NCI-H2081 treated with DMSO at 0.1 percent for 48 hours (cell line): ENCODE measurements around the gene THSD7A.
"Not testable (repeated sequence)": the region's sequence is repeated elsewhere in the genome, so short reads cannot be mapped to it uniquely, and the experiment has no call there.

ENCODE experiments used
- DNase-seq: peaks from one replicate; lab custom pipeline; 2025; lab: John Stamatoyannopoulos, UW

The THSD7A gene

DNA sequence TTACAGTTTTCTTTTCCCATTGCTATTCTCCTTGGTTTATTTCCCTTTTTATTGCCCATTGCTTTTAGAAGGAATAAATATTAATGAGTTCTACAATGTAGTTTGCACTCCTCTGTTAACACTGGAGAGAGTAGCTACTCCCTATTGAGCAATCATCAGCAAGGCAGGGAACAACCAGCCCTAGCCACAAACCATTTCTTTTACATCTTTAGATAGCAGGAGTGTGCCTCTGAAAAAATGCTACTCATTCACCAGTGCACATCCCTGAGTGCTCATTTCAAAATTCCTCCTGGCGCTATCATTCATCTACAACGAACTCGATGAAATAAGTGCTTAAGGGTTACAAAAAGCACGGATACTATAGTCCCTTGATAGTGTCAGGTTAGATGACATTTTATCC is 252.9 kb downstream of the THSD7A start:
- no peak for DNase-seq

DNA sequence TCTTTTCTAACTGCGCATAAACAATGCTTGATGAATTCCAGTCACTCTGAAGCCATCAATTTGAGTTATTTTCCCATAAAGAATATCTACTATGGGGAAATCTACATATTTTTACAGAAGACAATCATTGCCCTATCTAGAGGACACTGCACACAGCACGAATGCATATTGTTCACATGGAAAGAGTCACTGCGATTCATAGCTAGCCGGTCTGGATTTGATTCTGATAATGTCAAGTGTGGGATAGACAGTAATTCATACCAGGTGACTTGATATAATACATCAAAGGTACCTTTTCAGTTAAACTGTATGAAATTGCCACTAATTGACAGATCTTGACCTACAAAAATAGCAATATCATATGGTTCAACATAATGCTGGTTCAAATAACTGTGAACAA is 255.7 kb downstream of the THSD7A start:
- DNase-seq, result no peak

- no peak for DNase-seq
These were observed 258.8 kb downstream of the THSD7A start for GRCh38 chr7:11573128-11573750.

GRCh38 chr7:11570922-11571550 is 261.0 kb downstream of the THSD7A start:
- no peak for DNase-seq

DNA sequence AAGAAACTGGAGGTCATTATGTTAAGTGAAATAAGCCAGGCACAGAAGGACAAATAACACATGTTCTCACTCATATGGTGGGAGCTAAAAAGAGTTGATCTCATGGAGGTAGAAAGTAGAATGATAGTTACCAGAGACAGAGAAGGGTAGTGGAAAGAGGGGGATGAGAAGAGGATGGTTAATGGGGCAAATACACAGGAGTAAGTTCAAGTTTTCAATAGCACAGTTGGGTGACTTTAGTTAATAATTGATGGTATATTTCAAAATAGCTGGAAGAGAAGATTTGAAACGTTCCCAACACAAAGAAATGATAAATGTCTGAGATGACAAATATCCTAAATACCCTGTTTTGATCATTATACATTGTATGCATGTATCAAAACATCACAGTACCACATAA is 261.8 kb downstream of the THSD7A start:
- DNase-seq, result no peak

DNA sequence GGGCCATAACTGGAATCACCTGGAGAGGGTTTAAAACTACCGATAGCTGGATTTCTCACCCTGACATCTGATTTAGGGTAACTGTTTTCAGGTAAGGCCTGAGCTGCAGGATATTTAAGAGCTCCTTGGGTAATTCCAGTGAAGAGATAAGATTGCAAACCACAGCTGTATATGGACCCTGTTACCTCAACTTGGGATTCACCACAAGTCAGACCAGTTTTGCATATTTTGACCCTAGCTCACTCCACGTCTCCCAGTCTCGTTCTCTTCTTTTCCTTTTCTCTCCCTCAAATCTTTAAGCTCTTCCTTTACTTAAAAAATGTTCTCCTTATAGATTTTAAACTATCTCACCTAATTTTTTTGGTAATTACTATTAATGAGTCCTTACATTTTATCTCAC is 264.4 kb downstream of the THSD7A start:
- no peak for DNase-seq

DNA sequence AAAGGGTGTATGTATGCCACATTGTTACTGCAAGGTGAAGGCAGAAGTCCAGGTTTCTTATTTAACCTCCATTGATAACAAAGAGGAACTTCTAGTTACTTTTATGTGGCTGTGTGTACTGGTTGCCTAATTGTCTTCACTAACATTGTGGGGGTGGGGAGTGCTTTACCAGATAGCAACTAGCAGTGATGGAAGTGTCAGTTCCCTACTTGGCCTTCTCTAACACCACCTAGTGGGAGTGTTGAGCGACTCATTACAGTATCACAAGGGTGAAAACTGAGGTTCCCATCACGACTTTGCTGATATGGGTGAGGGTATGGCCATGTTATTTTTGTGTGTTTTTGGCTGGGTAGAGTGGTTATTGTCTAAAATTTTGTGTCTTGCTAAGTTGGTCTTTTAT is 274.4 kb downstream of the THSD7A start:
- no peak for DNase-seq

- DNase-seq, result no peak
These were observed 279.2 kb downstream of the THSD7A start for GRCh38 chr7:11552676-11553296.

DNA sequence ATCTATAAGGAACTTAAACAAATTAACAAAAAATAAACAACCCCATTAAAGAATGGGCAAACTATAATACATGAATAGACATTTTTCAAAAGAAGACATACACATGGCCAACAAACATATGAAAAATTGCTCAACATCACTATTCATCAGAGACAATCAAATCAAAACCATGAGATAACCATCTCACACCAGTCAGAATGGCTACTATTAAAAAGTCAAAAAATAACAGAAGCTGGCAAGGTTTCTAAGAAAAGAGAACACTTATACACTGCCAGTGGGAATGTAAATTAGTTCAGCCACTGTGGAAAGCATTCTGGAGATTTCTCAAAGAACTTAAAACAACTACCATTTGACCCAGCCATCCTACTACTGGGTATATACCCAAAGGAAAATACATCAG is 280.5 kb downstream of the THSD7A start:
- DNase-seq, result no peak

GRCh38 chr7:11548532-11548931 is 283.5 kb downstream of the THSD7A start:
- DNase-seq, result no peak

DNA sequence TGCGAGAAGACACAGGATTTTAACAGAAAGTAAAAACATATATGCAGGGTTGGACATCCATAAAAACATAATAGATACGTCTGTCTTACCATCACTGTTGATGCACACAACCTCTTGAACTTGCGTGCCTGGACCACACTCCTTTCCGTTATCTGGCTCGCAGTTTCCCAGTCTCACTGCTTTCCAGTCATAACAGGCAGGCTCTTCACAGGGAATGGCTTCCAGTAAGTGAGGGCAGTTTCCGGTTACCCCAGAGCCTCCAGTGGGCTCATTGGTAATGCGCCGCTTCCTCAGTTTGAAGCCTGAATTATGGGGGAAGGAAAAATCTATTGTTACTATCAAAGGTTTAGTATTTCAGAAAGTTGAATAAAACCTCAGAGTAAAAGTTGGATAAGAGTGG is 290.7 kb downstream of the THSD7A start:
- DNase-seq, result no peak

DNA sequence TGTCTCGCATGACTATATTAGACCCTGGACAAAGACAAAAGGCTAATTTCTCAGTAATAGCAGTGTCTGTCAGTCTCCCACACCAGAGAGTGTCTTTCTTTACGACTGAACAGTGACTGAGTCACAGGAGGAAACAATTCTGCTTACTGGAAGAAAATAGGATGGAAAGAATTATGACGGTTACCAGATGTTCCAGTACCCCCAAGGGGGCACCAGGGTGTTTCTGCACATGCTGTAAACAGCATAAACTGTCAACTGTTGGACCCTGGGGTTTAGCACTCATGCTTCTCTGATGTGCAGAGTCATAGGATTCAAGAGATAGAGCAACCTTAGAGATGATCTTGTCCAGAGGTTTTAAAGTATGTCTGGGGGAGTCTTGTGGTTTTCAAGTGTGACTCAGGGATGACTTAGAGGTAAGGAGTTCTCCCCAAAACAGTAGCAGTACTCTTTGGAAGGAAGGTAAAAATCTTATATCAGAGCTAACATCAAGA is 291.7 kb downstream of the THSD7A start:
- no peak for DNase-seq

DNA sequence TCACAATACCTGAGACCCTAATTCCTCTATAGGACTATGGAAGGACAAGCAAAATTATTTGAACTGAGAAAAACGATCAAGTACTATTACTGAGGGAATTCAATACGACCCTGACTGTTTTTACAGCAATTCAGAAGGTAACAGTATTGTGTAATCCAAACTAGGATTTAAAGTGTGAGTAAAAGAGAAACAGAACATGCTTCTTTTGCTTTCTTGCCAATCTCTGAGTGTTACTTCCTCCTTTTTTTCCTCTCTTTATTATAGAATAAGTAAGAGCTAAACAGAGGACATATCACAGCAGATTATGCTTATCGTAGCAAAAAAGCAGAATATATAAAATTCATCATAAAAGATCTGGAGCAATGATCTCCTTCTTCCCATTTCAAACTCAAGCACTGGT is 292.1 kb downstream of the THSD7A start:
- DNase-seq, result no peak

- no peak for DNase-seq
These were observed 293.2 kb downstream of the THSD7A start for GRCh38 chr7:11538751-11539299.

- no peak for DNase-seq
These were observed 298.7 kb downstream of the THSD7A start for GRCh38 chr7:11533229-11533820.

DNA sequence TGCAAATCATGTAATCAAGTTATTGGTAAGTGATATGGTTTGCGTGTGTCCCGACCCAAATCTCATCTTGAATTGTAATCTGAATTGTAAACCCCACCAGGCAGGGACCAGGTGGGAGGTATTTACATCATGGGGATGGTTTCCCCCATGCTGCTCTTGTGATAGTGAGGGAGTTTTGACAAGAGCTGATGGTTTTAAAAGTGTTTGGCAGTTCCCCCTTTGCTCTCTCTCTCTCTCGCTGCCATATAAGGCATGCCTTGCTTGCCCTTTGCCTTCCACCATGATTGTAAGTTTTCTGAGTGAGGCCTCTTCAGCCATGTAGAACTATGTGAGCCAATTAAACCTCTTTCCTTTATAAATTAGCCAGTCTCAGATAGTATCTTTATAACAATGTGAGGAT is 302.6 kb downstream of the THSD7A start:
- DNase-seq, result no peak

DNA sequence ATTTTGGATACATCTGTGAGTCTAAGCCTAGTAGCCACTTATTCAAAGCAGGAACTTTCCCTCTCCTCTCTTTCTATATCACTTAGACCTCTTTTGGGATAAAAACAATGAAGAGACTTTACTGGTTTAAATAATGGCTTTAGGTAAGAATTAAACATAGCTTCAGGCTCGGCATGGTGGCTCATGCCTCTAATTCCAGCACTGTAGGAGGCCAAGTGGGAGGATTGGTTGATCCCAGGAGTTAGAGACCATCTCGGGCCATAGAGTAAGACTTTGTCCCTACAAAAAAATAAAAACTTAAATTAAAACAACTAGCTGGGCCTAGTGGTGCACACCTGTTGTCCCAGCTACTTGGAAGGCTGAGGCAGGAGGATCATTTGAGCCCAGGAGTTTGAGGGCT is 304.3 kb downstream of the THSD7A start:
- DNase-seq, result no peak

DNA sequence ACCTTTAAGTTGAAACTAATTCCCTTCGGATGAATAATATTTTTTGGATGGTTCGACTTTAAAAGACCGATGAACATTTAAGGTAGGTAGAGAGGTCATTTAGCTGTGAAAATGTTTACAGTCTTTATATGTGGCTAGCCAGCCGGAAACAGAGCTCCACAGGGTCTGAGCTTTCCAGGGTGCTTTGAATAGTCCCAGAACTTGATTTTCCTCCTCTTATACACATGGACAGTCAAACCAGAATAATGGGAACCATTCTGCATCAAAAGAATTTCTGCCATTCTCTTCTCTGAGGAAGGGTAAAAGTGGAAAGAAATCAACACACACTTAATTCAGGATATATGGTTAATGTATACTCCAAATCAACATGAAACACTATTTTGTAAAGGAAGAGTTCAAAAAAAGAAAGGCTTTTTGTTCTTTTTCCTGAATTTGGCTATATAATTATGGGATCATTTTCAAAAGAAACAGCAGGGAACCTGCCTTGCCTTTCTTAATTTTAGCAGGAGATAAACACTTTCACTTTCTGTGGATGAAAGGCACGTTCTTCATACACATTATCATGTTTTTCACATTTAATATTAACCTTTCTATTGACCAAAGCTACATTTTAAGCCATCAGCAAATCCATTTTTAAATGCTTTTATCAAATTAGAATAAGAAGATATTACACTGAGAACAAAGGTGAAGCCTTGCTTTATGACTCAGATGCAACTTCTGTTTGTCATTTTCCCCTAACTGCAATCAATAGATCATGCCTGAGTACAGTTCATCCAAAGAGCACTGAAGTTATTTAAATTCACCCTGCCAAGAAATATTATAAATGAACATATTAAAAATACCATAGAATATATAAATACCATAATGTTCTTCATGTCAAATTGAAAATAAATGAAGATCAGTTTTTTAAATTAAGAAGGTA is 307.3 kb downstream of the THSD7A start:
- no peak for DNase-seq

DNA sequence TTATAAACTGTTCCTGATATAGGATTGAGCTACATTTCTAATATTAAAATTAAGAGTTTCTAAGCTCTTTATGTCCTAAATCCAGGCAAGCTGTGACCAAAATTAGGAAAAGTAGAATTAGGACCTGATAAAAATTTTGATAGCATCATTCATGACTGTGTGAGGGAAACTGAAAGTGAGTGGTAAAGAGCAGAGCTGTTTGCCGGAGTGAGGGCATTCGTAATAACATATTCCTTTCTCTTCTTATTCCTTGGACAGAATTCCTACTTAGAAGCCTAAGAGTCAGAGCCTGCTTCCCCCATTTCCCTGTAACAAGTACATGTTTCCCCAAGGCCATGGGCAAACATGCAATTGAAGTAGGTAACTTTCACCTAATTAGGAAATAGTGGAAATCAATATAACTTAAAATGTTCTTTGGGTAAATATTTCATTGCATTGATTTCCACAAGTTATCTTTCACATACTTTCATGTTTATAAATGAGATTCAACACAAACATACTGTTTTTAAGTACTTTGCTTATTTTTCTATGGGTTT is 310.0 kb downstream of the THSD7A start:
- not testable (repeated sequence) for DNase-seq

DNA sequence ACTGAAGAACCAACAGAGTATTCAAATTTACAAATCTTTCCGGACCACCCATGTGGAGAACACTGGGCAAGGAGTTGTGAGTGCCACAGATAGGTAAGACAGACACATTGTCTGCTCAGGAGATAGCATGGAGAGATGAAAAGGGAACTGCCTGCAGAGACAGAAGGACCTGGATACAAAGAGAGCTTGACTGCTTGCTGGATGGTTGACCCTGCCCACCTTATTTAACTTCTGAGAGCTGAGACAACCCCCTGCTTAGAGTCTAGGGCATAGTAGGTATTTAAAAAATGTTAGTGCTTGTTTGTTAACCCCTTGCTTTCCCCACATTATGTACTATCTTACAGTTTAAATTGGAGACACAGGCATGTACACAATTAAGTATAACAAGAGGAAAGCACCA is 314.1 kb downstream of the THSD7A start:
- no peak for DNase-seq

DNA sequence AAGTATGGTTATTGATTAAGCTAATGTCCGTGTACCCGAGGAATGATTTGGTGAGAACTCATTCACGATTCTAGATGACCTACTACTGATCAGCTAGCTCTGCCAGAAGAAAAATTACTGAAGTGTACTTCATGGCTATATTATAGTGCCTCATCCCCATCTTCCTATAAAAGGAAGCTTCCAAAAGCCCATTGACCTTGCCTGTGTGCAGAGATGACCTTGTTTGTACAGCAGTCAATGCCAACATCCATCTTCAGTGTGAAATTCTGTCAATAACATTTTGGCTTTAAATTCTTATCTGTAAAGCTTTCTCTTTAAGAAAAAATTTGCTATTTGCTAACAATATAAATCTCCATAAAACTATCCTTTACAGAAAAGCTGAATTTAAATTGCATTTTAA is 315.7 kb downstream of the THSD7A start:
- DNase-seq, result no peak

DNA sequence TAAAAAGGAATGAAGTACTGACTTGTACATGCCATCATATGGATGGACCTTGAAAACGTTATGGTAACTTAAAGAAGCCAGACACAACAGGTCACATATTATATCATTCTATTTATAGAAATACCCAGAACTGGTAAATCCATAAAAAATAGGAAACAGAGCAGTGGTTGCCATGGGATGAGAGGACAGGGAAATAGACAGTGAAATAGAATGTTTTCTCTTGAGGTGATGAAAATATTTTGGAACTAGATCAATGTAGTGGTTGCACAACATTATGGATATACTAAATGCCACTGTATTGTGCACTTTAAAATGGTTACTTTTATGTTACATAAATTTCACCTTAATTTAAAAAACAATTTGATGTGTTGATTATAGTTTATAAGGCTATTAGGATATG is 318.5 kb downstream of the THSD7A start:
- DNase-seq, result no peak
